ENCODE data around the gene DCTN1. TPM values are rescaled to one million over a fixed set of nuclear protein-coding genes. Genes with fewer than 3 reads are reported as not detected.
"Not testable (repeated sequence)": the region's sequence is repeated elsewhere in the genome, so short reads cannot be mapped to it uniquely, and the experiment has no call there.

Gene DCTN1
- total RNA-seq, 1 donor from 2014 or later, result 121 TPM

- no peak for DNase-seq (ENCODE audit: low read depth)
These were observed 7.4 kb downstream of the DCTN1 start for GRCh38 chr2:74372674-74373073.

- no peak for DNase-seq (ENCODE audit: low read depth)
These were observed 8.7 kb downstream of the DCTN1 start for GRCh38 chr2:74371421-74371820.

GRCh38 chr2:74369976-74370375 lies 10.1 kb downstream of the DCTN1 start:
- DNase-seq (ENCODE audit: low read depth), result no peak

GRCh38 chr2:74368499-74368898 lies 11.6 kb downstream of the DCTN1 start:
- DNase-seq (ENCODE audit: low read depth), result no peak

- no peak for DNase-seq (ENCODE audit: low read depth)
These were observed 12.3 kb downstream of the DCTN1 start for GRCh38 chr2:74367789-74368188.

- no peak for DNase-seq (ENCODE audit: low read depth)
These were observed 14.1 kb downstream of the DCTN1 start for GRCh38 chr2:74366036-74366435.

- no peak for DNase-seq (ENCODE audit: low read depth)
These were observed 15.3 kb downstream of the DCTN1 start for GRCh38 chr2:74364533-74365505.

GRCh38 chr2:74361327-74361726 lies 18.8 kb downstream of the DCTN1 start:
- no peak for DNase-seq (ENCODE audit: low read depth)

- no peak for DNase-seq (ENCODE audit: low read depth)
These were observed 22.5 kb downstream of the DCTN1 start for GRCh38 chr2:74357627-74358026.

GRCh38 chr2:74349889-74350288 lies 30.2 kb downstream of the DCTN1 start:
- no peak for DNase-seq (ENCODE audit: low read depth)

- DNase-seq (ENCODE audit: low read depth), result no peak
These were observed 32.4 kb downstream of the DCTN1 start for GRCh38 chr2:74347742-74348141.

- no peak for DNase-seq (ENCODE audit: low read depth)
These were observed 32.8 kb downstream of the DCTN1 start for GRCh38 chr2:74347303-74347702.

GRCh38 chr2:74345272-74345943 lies 34.7 kb downstream of the DCTN1 start:
- no peak for DNase-seq (ENCODE audit: low read depth)

GRCh38 chr2:74343316-74343715 lies 36.8 kb downstream of the DCTN1 start, which contains the start of gene SLC4A5:
Gene SLC4A5, minus strand, starts transcription at chr2:74343416. Its CDS starts 28,393 bp downstream, at chr2:74315023.
- no peak for DNase-seq (ENCODE audit: low read depth)

- DNase-seq (ENCODE audit: low read depth), result not testable (repeated sequence)
These were observed 43.9 kb downstream of the DCTN1 start for GRCh38 chr2:74336227-74336626.

GRCh38 chr2:74334931-74335333 lies 45.2 kb downstream of the DCTN1 start:
- peak; percentile 86 for DNase-seq (ENCODE audit: low read depth)

GRCh38 chr2:74333896-74334586 lies 46.1 kb downstream of the DCTN1 start:
- peak; percentile 70 for DNase-seq (ENCODE audit: low read depth)

- no peak for DNase-seq (ENCODE audit: low read depth)
These were observed 46.9 kb downstream of the DCTN1 start for GRCh38 chr2:74333175-74333574.

GRCh38 chr2:74332550-74333174 lies 47.4 kb downstream of the DCTN1 start:
- DNase-seq (ENCODE audit: low read depth), result peak; percentile 97

GRCh38 chr2:74328573-74328972 lies 51.5 kb downstream of the DCTN1 start:
- DNase-seq (ENCODE audit: low read depth), result peak; percentile 22

GRCh38 chr2:74328074-74328473 lies 52.0 kb downstream of the DCTN1 start:
- DNase-seq (ENCODE audit: low read depth), result peak; percentile 13
